Measurements from ENCODE around the gene FHOD3.

- TF ChIP-seq TCF12 (IDR thresholded peaks at IDR 0.05; ENCODE audit: low read depth), result no peak
- TF ChIP-seq CREB1 (IDR thresholded peaks at IDR 0.05; ENCODE audit: low read depth), result no peak
- TF ChIP-seq FOXM1 (IDR thresholded peaks at IDR 0.05; ENCODE audit: borderline replicate concordance, low read depth), result no peak
- TF ChIP-seq MAX (IDR thresholded peaks at IDR 0.05), result no peak
- TF ChIP-seq USF1 (IDR thresholded peaks at IDR 0.05), result no peak
- TF ChIP-seq RAD21 (IDR thresholded peaks at IDR 0.05; ENCODE audit: low read depth), result no peak
- TF ChIP-seq EP300 (IDR thresholded peaks at IDR 0.05; ENCODE audit: borderline replicate concordance), result no peak
- TF ChIP-seq CEBPB (IDR thresholded peaks at IDR 0.05), result no peak
- no peak for TF ChIP-seq YY1 (IDR thresholded peaks at IDR 0.05; ENCODE audit: low read depth)
- TF ChIP-seq REST (IDR thresholded peaks at IDR 0.05; ENCODE audit: low read depth), result no peak
- no peak for TF ChIP-seq TEAD4 (IDR thresholded peaks at IDR 0.05)
- no peak for TF ChIP-seq TAF1 (IDR thresholded peaks at IDR 0.05; ENCODE audit: low read depth)
- TF ChIP-seq EGR1 (IDR thresholded peaks at IDR 0.05), result no peak
- no peak for TF ChIP-seq NFIC (IDR thresholded peaks at IDR 0.05)
Observed at GRCh38 chr18:36539674-36540231, 242.2 kb downstream of the FHOD3 start.

Data from Ishikawa (cell line).